Heart right ventricle (tissue), 16 donors: ENCODE data around the gene GNPTAB. TPM values are rescaled to one million over a fixed set of nuclear protein-coding genes. Genes with fewer than 3 reads are reported as not detected.

ENCODE experiments used
- ATAC-seq, 8 donors: fragments of 200-7000 bp; cut with Tn5 transposase; one replicate each; pipeline ENCODE4 v1.9.1; 2020; ENCODE audit warnings: mild to moderate bottlenecking in 8 of 8, moderate library complexity in 8 of 8, moderate number of reproducible peaks in 1 of 8
- DNase-seq, 2 donors: peaks; one replicate each; pipeline ENCODE4 v3.0.0-alpha.2; 2020
- H3K27ac ChIP-seq, 10 donors: fragments of 200-600 bp; sonication (generic) in 2 of 10; one replicate each; pipeline versions ENCODE4 v1.5.0 to v1.8.0; 2020 to 2022; ENCODE audit warnings: mild to moderate bottlenecking in 3 of 10
- H3K27me3 ChIP-seq, 7 donors: fragments of 200-600 bp; one replicate each; pipeline ENCODE4 v1.8.0; 2021 to 2022; ENCODE audit warnings: mild to moderate bottlenecking in 2 of 7
- H3K36me3 ChIP-seq, 9 donors: fragments of 200-600 bp; sonication (generic) in 1 of 9; one replicate each; pipeline versions ENCODE4 v1.5.0 to v1.8.0; 2020 to 2022; ENCODE audit warnings: mild to moderate bottlenecking in 2 of 9
- H3K4me1 ChIP-seq, 9 donors: fragments of 200-600 bp; sonication (generic) in 1 of 9; one replicate each; pipeline versions ENCODE4 v1.5.0 to v1.8.0; 2020 to 2022; ENCODE audit warnings: mild to moderate bottlenecking in 4 of 9
- H3K4me3 ChIP-seq, 10 donors: fragments of 200-600 bp; sonication (generic) in 2 of 10; one replicate each; pipeline versions ENCODE4 v1.5.0 to v1.8.0; 2020 to 2022; ENCODE audit warnings: mild to moderate bottlenecking in 7 of 10, moderate library complexity in 2 of 10
- H3K9me3 ChIP-seq, 11 donors: fragments of 200-600 bp in 10 of 11; sonication (generic) in 2 of 11; one replicate each; pipeline versions ENCODE4 v1.5.0 to v1.8.0; 2013 to 2022; ENCODE audit warnings: mild to moderate bottlenecking in 2 of 11, control low read depth in 1 of 11, moderate library complexity in 1 of 11
- CTCF ChIP-seq, 9 donors: fragments of 200-600 bp; sonication (generic) in 2 of 9; IDR thresholded peaks; one replicate each; pipeline versions ENCODE4 v1.5.0 to v1.8.0; 2021 to 2022; ENCODE audit warnings: antibody characterized with exemption in 9 of 9, mild to moderate bottlenecking in 5 of 9, moderate library complexity in 1 of 9
- WGBS, 2 donors: extraction: QIAGEN DNeasy Blood & Tissue Kit; methylation state at CpG; one replicate each; pipeline ENCODE4 v1.1.7; 2013; ENCODE audit warnings: inconsistent platforms in 1 of 2; 5-methylcytosine and 5-hydroxymethylcytosine counted together
- intact Hi-C, 10 donors: fragments of 100-400 bp; cut with DNase I; formaldehyde crosslinking; loops; one replicate each; pipeline versions ENCODE4 v1.11.1 to v1.14.2; 2022
- polyA plus RNA-seq, 2 donors: library from polyadenylated mRNA; stranded (reverse); fragments of 200-250 nt; gene quantifications; one replicate each; pipeline ENCODE4 v1.2.3, GENCODE V29; 2013
- total RNA-seq, 10 donors: library from RNA; stranded (reverse); fragmentation: NEBNext Ultra II Directional in 3 of 10; extraction: Animal tissue kit (Norgen Biotek cat#: 25700) in 3 of 10; gene quantifications; one replicate each; pipeline versions ENCODE4 v1.2.1 to v1.2.4, GENCODE V29; 2021 to 2023
- donor health status: Arrhythmogenic right ventricular cardiomyopathy.
- donor health status: ischemic (EF 13 %, LVEDD 7.1; RV severe dilation, severe dysfunction).
- donor health status: healthy with polysubstance abuse.
- donor health status: DM: no; HTN: yes; CAD: no.
- donor health status: DM: no; HTN: no; CAD: no.
- donor health status: ischemic (EF 25% LVEDD 6.9; RV normal size, moderate dysfunction).
- donor health status: ischemic (EF 25% LVEDD 5.7; RV mildly dilated, moderate dysfunction).
- donor health status: healthy.
- donor health status: DM: yes; HTN: yes; CAD: no.
- donor health status: Ischemic cardiomyopathy.
- donor health status: ischemic (EF 35%, LVEDD 5.7; RV mildly dilated, moderate dysfunction).
- donor health status: nonischemic (EF 11% LVEDD 7.7; RV severe dilation, severe dysfunction).
- donor health status: DM: yes; HTN: yes; CAD: no.
- donor health status: PGD.
- donor health status: ischemic (EF 29% LVEDD 5.4; RV normal size, mild dysfunction).
- donor health status: nonischemic (EF 23%, LVEDD 6.1; RV moderate dilation, normal function).

The GNPTAB gene
- total and polyA plus RNA-seq, 12 donors = 10.5 to 60.6 (median 47.6) TPM

GRCh38 chr12:101767537-101767936 is 63.2 kb downstream of the GNPTAB start:
- intact Hi-C loops = loop anchor here in 2 of 10 donors (5.0 to 10.0 kb wide), 2 partner anchors 275 to 353 kb away; no protein-coding TSS in a partner anchor

GRCh38 chr12:101764051-101764792 is 66.5 kb downstream of the GNPTAB start:
- H3K36me3 ChIP-seq = peaks cover 0 to 86% (median 14%) of the 10 kb centered on the region in 9 donors
- H3K27me3 ChIP-seq = no peaks in the 10 kb centered on the region
- DNase-seq = no peak
- no peak overlapping the region for H3K4me3 ChIP-seq
- 63 to 69% methylated on average over 5 of the region's 5 CpGs for WGBS, 2 donors
- ATAC-seq = no peak
- intact Hi-C loops = loop anchor here in 2 of 10 donors (5.0 to 10.0 kb wide), 2 partner anchors 349 to 352 kb away; no protein-coding TSS in a partner anchor
- H3K27ac ChIP-seq = peak overlapping the region in 2 of 10 donors; percentile 43 to 57
- H3K9me3 ChIP-seq = no peaks in the 10 kb centered on the region
- no peak for TF ChIP-seq CTCF (IDR thresholded peaks at IDR 0.05)
- peaks cover 0 to 28% (median 0%) of the 10 kb centered on the region in 9 donors for H3K4me1 ChIP-seq

More at GRCh38 chr12:101767537-101767936, 63.2 kb downstream of the GNPTAB start:
- H3K4me3 ChIP-seq = no peak overlapping the region
- H3K36me3 ChIP-seq = peaks cover 0 to 88% (median 11%) of the 10 kb centered on the region in 9 donors
- ATAC-seq = no peak
- DNase-seq = no peak
- 97 to 98% methylated on average over 1 of the region's 1 CpG for WGBS, 2 donors
- TF ChIP-seq CTCF (IDR thresholded peaks at IDR 0.05) = no peak
- peaks cover 0 to 27% (median 0%) of the 10 kb centered on the region in 9 donors for H3K4me1 ChIP-seq
- H3K27ac ChIP-seq = no peak overlapping the region
- H3K9me3 ChIP-seq = no peaks in the 10 kb centered on the region
- no peaks in the 10 kb centered on the region for H3K27me3 ChIP-seq

GRCh38 chr12:101763246-101763931 is 67.4 kb downstream of the GNPTAB start:
- WGBS, 2 donors = 68 to 70% methylated on average over 6 of the region's 6 CpGs
- peak overlapping the region in 2 of 10 donors; percentile 43 to 57 for H3K27ac ChIP-seq
- H3K9me3 ChIP-seq = no peaks in the 10 kb centered on the region
- H3K4me3 ChIP-seq = no peak overlapping the region
- intact Hi-C loops = loop anchor here in 2 of 10 donors (5.0 to 10.0 kb wide), 2 partner anchors 349 to 351 kb away; no protein-coding TSS in a partner anchor
- no peak for TF ChIP-seq CTCF (IDR thresholded peaks at IDR 0.05)
- no peaks in the 10 kb centered on the region for H3K27me3 ChIP-seq
- peak in 7 of 8 donors; percentile 36 to 70 (median 58) for ATAC-seq
- peaks cover 0 to 84% (median 18%) of the 10 kb centered on the region in 9 donors for H3K36me3 ChIP-seq
- peaks cover 0 to 28% (median 0%) of the 10 kb centered on the region in 9 donors for H3K4me1 ChIP-seq
- no peak for DNase-seq

- 94 to 95% methylated on average over 4 of the region's 4 CpGs for WGBS, 2 donors
- Histone ChIP-seq H3K36me3 (peaks cover 0 to 84% (median 22%) of the 10 kb centered on the region in 9 donors), H3K4me3 (no peak overlapping the region), H3K27ac (no peak overlapping the region), H3K4me1 (peaks cover 0 to 28% (median 0%) of the 10 kb centered on the region in 9 donors), H3K9me3 (no peaks in the 10 kb centered on the region), H3K27me3 (no peaks in the 10 kb centered on the region)
- intact Hi-C loops = loop anchor here in 2 of 10 donors (5.0 to 10.0 kb wide), 2 partner anchors 347 to 349 kb away; no protein-coding TSS in a partner anchor
- TF ChIP-seq CTCF (IDR thresholded peaks at IDR 0.05) = no peak
- no peak for ATAC-seq
- DNase-seq = no peak
Measured at GRCh38 chr12:101761781-101762180, 69.0 kb downstream of the GNPTAB start.
